Progenitor cell of endocrine pancreas (in vitro differentiated cells): Measurements from ENCODE around the gene LBX2. TPM values are rescaled to one million over a fixed set of nuclear protein-coding genes. Genes with fewer than 3 reads are reported as not detected.

ENCODE experiments used
- DNase-seq: peaks from one replicate; pipeline ENCODE4 v3.0.0; 2021; ENCODE audit warnings: low spot score; ENCODE audit not compliant: unreplicated experiment
- H3K27ac Mint-ChIP-seq: 2 replicates; pipeline ENCODE4 v1.8.0; 2021; ENCODE audit warnings: mild to moderate bottlenecking, moderate library complexity, mixed read lengths
- H3K27me3 Mint-ChIP-seq: 2 replicates; pipeline ENCODE4 v1.8.0; 2021; ENCODE audit warnings: mixed read lengths
- H3K36me3 Mint-ChIP-seq: 2 replicates; pipeline ENCODE4 v1.8.0; 2022; ENCODE audit warnings: mixed read lengths; ENCODE audit not compliant: insufficient read depth
- H3K4me1 Mint-ChIP-seq: 2 replicates; pipeline ENCODE4 v1.8.0; 2021; ENCODE audit warnings: low read depth, mixed read lengths
- H3K4me3 Mint-ChIP-seq: 2 replicates; pipeline ENCODE4 v1.8.0; 2021; ENCODE audit warnings: low read depth, mild to moderate bottlenecking, moderate library complexity, mixed read lengths
- H3K9me3 Mint-ChIP-seq: 2 replicates; pipeline ENCODE4 v1.8.0; 2021; ENCODE audit warnings: low read depth, mixed read lengths
- total RNA-seq: library from RNA; stranded (reverse); gene quantifications from 2 replicates; pipeline ENCODE4 v1.2.1, GENCODE V29; 2021
- TF ChIP-seq, protein P1 (sequence below): fragments of 200-600 bp; sonication (generic); IDR thresholded peaks from one replicate; pipeline ENCODE4 v1.5.0; 2021; ENCODE audit warnings: antibody characterized with exemption, mild to moderate bottlenecking; ENCODE audit not compliant: unreplicated experiment

The LBX2 gene
- total RNA-seq, 1 donor from 2014 or later, result 9.3 TPM

- DNase-seq, result no peak
- Mint-ChIP-seq H3K4me3 (no peak overlapping the region), H3K27me3 (peaks cover 4% of the 10 kb centered on the region), H3K27ac (no peak overlapping the region), H3K9me3 (no peaks in the 10 kb centered on the region), H3K36me3 (no peaks in the 10 kb centered on the region), H3K4me1 (peaks cover 17% of the 10 kb centered on the region)
- TF ChIP-seq, protein P1, sequence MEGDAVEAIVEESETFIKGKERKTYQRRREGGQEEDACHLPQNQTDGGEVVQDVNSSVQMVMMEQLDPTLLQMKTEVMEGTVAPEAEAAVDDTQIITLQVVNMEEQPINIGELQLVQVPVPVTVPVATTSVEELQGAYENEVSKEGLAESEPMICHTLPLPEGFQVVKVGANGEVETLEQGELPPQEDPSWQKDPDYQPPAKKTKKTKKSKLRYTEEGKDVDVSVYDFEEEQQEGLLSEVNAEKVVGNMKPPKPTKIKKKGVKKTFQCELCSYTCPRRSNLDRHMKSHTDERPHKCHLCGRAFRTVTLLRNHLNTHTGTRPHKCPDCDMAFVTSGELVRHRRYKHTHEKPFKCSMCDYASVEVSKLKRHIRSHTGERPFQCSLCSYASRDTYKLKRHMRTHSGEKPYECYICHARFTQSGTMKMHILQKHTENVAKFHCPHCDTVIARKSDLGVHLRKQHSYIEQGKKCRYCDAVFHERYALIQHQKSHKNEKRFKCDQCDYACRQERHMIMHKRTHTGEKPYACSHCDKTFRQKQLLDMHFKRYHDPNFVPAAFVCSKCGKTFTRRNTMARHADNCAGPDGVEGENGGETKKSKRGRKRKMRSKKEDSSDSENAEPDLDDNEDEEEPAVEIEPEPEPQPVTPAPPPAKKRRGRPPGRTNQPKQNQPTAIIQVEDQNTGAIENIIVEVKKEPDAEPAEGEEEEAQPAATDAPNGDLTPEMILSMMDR, result no peak
Observed at GRCh38 chr2:74450570-74451190, 48.7 kb downstream of the LBX2 start.

DNA sequence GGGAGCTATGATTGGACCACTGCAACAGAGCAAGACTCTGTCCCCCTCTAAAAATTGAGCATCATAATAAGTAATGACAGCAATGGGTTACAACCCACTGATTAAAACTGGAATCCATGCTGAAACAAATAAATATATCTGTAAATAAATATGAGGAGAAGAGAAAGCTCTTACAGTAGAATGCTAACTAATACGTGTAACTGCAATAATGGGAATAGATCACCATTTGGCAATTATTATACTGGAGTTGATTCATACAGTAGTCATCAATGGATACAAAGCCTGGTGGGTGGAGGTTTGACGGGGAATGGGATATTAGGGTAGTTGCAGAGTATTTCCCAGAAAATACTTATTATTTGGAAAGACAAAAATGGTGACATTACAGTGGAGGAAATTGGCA lies 50.6 kb downstream of the LBX2 start:
- TF ChIP-seq, protein P1, result no peak
- H3K4me1 Mint-ChIP-seq, result peaks cover 8% of the 10 kb centered on the region
- no peaks in the 10 kb centered on the region for H3K36me3 Mint-ChIP-seq
- H3K9me3 Mint-ChIP-seq, result no peaks in the 10 kb centered on the region
- H3K4me3 Mint-ChIP-seq, result no peak overlapping the region
- no peak overlapping the region for H3K27ac Mint-ChIP-seq
- DNase-seq, result no peak
- peaks cover 7% of the 10 kb centered on the region for H3K27me3 Mint-ChIP-seq

Other genes starting within 250 kb of the LBX2 start
- 4.1 and 5.9 TPM in 2 replicates for gene SLC4A5, start 156.2 kb downstream of the LBX2 start, total RNA-seq
- 178 and 195 TPM in 2 replicates for gene DCTN1, start 119.3 kb downstream of the LBX2 start, total RNA-seq
- gene C2orf81, start 78.0 kb downstream of the LBX2 start, total RNA-seq, result 11.3 and 13.4 TPM in 2 replicates
- 28.1 and 30.2 TPM in 2 replicates for gene WDR54, start 77.9 kb downstream of the LBX2 start, total RNA-seq
- 121 and 129 TPM in 2 replicates for gene RTKN, start 57.7 kb downstream of the LBX2 start, total RNA-seq
- gene INO80B, start 44.5 kb downstream of the LBX2 start, total RNA-seq, result 46.8 and 51.0 TPM in 2 replicates
- gene WBP1, start 41.2 kb downstream of the LBX2 start, total RNA-seq, result 127 and 140 TPM in 2 replicates
- gene MOGS, start 34.2 kb downstream of the LBX2 start, total RNA-seq, result 67.9 and 71.5 TPM in 2 replicates
- gene MRPL53, start 26.9 kb downstream of the LBX2 start, total RNA-seq, result 61.3 and 64.1 TPM in 2 replicates
- gene CCDC142, start 16.6 kb downstream of the LBX2 start, total RNA-seq, result 39.9 and 42.0 TPM in 2 replicates
- 32.2 and 34.8 TPM in 2 replicates for gene TTC31, start 16.5 kb downstream of the LBX2 start, total RNA-seq
- 23.3 and 24.4 TPM in 2 replicates for gene PCGF1, start 8.1 kb upstream of the LBX2 start, total RNA-seq
- 0.33 TPM in 1 of 2 replicates, not detected in the other for gene TLX2, start 14.8 kb upstream of the LBX2 start, total RNA-seq
- 1.5 and 1.7 TPM in 2 replicates for gene DQX1, start 26.6 kb upstream of the LBX2 start, total RNA-seq
- 110 and 115 TPM in 2 replicates for gene AUP1, start 30.1 kb upstream of the LBX2 start, total RNA-seq
- 35.9 and 41.9 TPM in 2 replicates for gene HTRA2, start 30.3 kb upstream of the LBX2 start, total RNA-seq
- 23.4 and 24.2 TPM in 2 replicates for gene LOXL3, start 54.3 kb upstream of the LBX2 start, total RNA-seq
- 18.5 and 20.9 TPM in 2 replicates for gene DOK1, start 55.1 kb upstream of the LBX2 start, total RNA-seq
- gene M1AP, start 148.7 kb upstream of the LBX2 start, total RNA-seq, result 2.5 and 2.6 TPM in 2 replicates
- gene SEMA4F, start 154.6 kb upstream of the LBX2 start, total RNA-seq, result 11.5 and 13.4 TPM in 2 replicates